Ramos (cell line): ENCODE measurements around the gene THAP10.
"Not testable (repeated sequence)": the region's sequence is repeated elsewhere in the genome, so short reads cannot be mapped to it uniquely, and the experiment has no call there.

Experiments used
- in situ Hi-C: fragments of 300-500 bp; cut with MboI; formaldehyde crosslinking; loops from one replicate; pipeline ENCODE4 v1.14.3; 2022; ENCODE audit warnings: low sequenced_read_pairs; ENCODE audit not compliant: unreplicated experiment

Gene THAP10

GRCh38 chr15:70879401-70879800, 12.8 kb downstream of the THAP10 start:
- in situ Hi-C loops, result no loop called here

- in situ Hi-C loops, result no loop called here
These were observed 15.6 kb downstream of the THAP10 start for GRCh38 chr15:70876683-70877082.

- in situ Hi-C loops, result no loop called here
These were observed 16.2 kb downstream of the THAP10 start for GRCh38 chr15:70876011-70876410.

- in situ Hi-C loops, result no loop called here
These were observed 17.0 kb downstream of the THAP10 start for GRCh38 chr15:70875001-70875782.

GRCh38 chr15:70873232-70874054, 18.8 kb downstream of the THAP10 start:
- in situ Hi-C loops, result no loop called here

GRCh38 chr15:70871490-70871889, 20.7 kb downstream of the THAP10 start:
- in situ Hi-C loops, result not testable (repeated sequence)

GRCh38 chr15:70870051-70870450, 22.2 kb downstream of the THAP10 start:
- in situ Hi-C loops, result no loop called here

- in situ Hi-C loops, result no loop called here
These were observed 22.9 kb downstream of the THAP10 start for GRCh38 chr15:70869346-70869745.

- in situ Hi-C loops, result no loop called here
These were observed 24.2 kb downstream of the THAP10 start for GRCh38 chr15:70867911-70868467.

- in situ Hi-C loops, result no loop called here
These were observed 25.1 kb downstream of the THAP10 start for GRCh38 chr15:70866982-70867641.

- in situ Hi-C loops, result no loop called here
These were observed 28.6 kb downstream of the THAP10 start for GRCh38 chr15:70863450-70864218.

- in situ Hi-C loops, result no loop called here
These were observed 32.2 kb downstream of the THAP10 start for GRCh38 chr15:70859998-70860397.

- in situ Hi-C loops, result no loop called here
These were observed 32.8 kb downstream of the THAP10 start for GRCh38 chr15:70859322-70859908.

- in situ Hi-C loops, result not testable (repeated sequence)
These were observed 33.5 kb downstream of the THAP10 start for GRCh38 chr15:70858614-70859321.

GRCh38 chr15:70857562-70858285, 34.5 kb downstream of the THAP10 start:
- in situ Hi-C loops, result no loop called here

GRCh38 chr15:70856884-70857561, 35.2 kb downstream of the THAP10 start:
- in situ Hi-C loops, result no loop called here

- in situ Hi-C loops, result no loop called here
These were observed 35.9 kb downstream of the THAP10 start for GRCh38 chr15:70856177-70856883.
